NCI-H2196 treated with DMSO at 0.1 percent for 48 hours (cell line): ENCODE results near the gene ACVR1B.

Experiments used
- DNase-seq: peaks from one replicate; lab custom pipeline; 2025; ENCODE audit not compliant: unreplicated experiment; lab: John Stamatoyannopoulos, UW

ACVR1B gene

GRCh38 chr12:52003591-52003990, 52.1 kb downstream of the ACVR1B start:
- no peak for DNase-seq

GRCh38 chr12:52004042-52004648, 52.6 kb downstream of the ACVR1B start:
- DNase-seq, result peak; percentile 36

GRCh38 chr12:52005218-52005902, 53.9 kb downstream of the ACVR1B start:
- no peak for DNase-seq

- no peak for DNase-seq
Observed at GRCh38 chr12:52005903-52006703, 54.6 kb downstream of the ACVR1B start.

GRCh38 chr12:52006726-52007157, 55.2 kb downstream of the ACVR1B start, which contains the start of gene TAMALIN:
Gene TAMALIN (plus strand): TSS chr12:52006946. CDS start chr12:52007020, 74 bp downstream.
- no peak for DNase-seq

- DNase-seq, result no peak
Observed at GRCh38 chr12:52007158-52007921, 55.8 kb downstream of the ACVR1B start.

GRCh38 chr12:52007982-52008510, 56.5 kb downstream of the ACVR1B start:
- no peak for DNase-seq

- no peak for DNase-seq
Observed at GRCh38 chr12:52009081-52009751, 57.7 kb downstream of the ACVR1B start.

- no peak for DNase-seq
Observed at GRCh38 chr12:52010152-52010622, 58.7 kb downstream of the ACVR1B start.

- DNase-seq, result no peak
Observed at GRCh38 chr12:52010692-52011601, 59.4 kb downstream of the ACVR1B start.

GRCh38 chr12:52011602-52012214, 60.2 kb downstream of the ACVR1B start:
- DNase-seq, result no peak

GRCh38 chr12:52013626-52014310, 62.3 kb downstream of the ACVR1B start:
- no peak for DNase-seq

- DNase-seq, result no peak
Observed at GRCh38 chr12:52014567-52015530, 63.4 kb downstream of the ACVR1B start.

- no peak for DNase-seq
Observed at GRCh38 chr12:52015532-52016041, 64.1 kb downstream of the ACVR1B start.

- DNase-seq, result no peak
Observed at GRCh38 chr12:52018433-52019112, 67.1 kb downstream of the ACVR1B start.

- DNase-seq, result no peak
Observed at GRCh38 chr12:52019113-52019770, 67.7 kb downstream of the ACVR1B start.
